Activated CD8-positive, alpha-beta memory T cell treated with anti-CD3 and anti-CD28 coated beads for 48 hours (primary cell): Measurements from ENCODE around the gene CEPT1.
"Not testable (repeated sequence)": the region's sequence is repeated elsewhere in the genome, so short reads cannot be mapped to it uniquely, and the experiment has no call there.

Experiments
- DNase-seq, 3 experiments: peaks; one replicate each; pipeline ENCODE4 v3.0.0-alpha.2; 2020; ENCODE audit warnings: low read depth in 2 of 3, low spot score in 2 of 3

The CEPT1 gene

DNA sequence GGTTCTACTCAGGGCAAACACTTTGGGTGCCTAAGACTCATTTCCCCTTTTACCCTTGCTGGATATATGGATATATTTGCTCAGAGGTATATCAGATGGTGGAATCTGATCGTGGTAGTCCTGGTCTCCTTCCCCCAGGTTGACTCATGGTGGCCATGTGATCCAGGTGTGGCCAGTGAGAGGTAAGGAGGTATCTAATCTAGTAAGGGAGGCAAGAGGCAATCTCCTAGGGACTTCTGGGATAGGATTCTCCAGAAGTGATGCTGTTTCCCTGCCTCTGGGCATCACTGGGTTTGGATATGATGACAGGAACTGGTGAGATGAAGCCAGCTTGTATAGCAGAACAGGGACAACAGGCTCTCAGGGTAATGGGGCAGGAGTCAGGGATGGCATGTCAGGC is 68.9 kb downstream of the CEPT1 start:
- DNase-seq, result no peak

DNA sequence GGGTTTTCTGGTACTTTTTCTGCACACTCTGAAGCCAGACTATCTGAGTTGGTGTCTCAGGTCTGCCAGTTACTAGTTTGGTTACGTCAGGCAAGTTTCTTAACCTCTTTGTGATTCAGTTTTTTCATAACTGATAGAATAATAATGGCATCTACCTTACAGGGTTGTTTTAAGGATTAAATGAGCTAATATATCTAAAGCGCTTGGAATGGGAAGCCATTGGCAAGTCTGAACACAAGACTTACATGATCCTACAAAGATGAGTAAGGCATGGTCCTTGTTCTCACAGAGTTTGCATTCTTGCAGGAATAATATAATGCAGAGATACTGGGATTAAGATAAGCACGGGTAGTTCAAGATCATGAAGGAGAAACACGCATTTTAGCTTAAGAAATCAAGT is 69.6 kb downstream of the CEPT1 start:
- no peak for DNase-seq

DNA sequence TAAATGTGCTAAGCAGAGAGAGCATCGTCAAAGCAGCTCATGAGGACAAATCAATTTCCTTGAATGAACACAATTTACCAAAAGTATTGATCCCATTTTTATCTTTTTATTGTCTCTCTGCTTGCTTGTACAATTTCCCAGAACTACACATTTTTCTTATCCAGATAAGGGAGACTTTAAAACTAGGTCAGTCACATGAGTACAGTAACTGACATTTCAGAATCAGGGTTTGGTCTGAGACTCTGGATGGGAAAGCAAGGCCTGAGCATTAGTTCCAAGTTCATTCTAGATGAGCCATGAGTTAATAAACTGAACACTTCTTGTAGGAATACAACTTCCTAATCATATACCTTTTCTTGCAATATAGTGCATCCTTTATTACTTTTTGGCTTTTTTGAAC is 71.9 kb downstream of the CEPT1 start:
- DNase-seq, result no peak

DNA sequence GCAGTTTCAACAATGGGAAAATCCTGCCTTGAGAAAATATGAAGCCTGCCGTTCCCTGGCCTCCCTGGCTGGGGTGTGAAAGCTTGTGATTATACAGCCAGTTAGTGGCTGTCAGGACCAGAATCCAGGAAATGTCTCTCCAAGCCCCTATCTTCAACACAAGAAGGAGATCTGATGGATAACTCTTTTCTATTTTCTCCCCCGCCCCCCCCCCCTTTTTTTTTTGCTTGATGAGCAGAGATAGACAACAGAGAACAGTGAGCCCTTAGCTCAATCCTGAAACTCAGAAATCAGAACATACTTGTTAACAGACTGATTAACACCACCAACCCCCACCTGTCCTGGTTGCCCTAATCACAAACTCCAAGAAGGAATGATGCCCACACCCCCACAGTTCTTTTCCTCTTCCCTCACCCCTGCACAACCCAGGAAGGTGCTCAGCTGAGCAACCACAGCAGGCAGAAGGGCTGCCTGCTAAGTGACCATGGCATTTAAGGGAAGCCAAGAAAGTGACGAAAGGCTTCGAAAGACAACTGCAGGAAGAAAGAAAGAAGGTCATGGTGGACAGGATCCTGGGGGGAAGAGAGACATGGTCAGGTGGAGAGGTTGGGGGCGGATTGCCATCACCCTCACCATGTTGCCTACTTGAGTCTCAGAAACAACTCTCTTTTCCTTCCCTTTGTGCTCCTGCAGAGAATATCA is 72.8 kb downstream of the CEPT1 start:
- DNase-seq, result no peak

DNA sequence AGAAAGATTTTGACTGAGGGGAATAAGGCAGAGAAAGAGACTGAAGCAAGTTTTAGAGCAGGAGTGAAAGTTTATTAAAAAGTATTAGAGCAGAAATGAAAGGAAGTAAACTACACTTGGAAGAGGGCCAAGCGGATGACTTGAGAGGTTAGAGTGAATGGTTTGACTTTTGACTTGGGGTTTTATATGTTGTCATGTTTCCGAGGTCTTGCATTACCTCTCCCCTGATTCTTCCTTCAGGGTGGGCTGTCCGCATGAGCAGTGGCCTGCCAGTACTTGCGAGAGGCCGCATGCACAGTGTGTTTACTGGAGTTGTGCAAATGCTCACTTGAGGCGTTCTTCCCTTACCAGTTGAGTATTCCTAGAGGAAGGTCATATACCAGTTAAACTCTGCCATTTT is 73.4 kb downstream of the CEPT1 start:
- DNase-seq, result no peak

DNA sequence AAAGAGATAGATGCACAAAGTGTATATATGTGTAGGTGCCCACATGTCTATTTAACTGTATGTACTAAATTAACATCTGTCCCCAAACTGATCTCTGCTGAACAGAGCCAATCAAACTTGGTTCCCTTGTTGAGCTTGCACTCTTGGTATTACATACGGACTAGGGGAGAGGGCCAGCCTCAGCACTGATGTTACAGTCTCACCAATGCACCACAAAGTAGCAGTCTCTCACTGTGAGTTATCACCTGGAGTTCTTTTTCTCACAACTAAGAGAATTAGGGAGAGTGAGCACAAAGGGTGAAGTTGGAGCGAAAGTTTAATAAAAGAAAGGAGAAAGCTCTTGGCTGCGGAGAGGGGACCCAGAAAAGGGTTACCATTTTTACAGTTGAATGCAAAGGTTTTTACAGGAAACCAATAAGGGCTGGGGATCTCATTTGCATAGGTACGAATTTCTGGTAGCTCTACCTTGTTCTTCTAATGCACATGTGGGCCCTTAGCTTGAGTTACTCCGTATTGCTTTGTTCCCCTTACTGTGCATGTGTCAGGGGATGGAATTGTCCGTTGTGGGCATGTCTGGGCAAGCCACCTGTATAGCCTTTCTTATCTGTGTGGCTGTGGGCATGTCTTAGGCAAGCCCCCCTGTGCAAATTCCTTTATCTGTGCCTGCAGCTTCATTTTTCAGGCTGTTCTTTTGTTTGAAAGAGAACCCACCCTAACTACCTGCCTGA is 74.2 kb downstream of the CEPT1 start:
- no peak for DNase-seq

DNA sequence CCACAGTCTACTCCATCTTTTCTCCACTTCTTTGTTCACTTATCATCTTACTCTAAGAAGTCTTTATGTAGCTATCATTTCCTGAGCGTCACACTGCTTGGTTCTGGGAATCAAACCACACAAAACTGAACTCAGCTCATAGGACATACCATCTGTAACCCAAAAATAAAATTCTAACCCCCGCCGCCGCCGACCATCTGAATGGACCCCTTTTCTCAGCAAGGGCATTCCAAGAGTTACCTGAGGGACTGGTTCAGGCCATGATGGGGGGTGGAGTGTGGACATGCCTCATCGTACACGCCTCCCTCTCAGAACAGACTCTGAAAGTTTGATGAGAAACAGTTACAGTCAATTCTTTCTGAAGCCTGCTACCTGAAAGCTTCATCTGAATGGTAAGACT is 74.9 kb downstream of the CEPT1 start:
- DNase-seq, result no peak

DNA sequence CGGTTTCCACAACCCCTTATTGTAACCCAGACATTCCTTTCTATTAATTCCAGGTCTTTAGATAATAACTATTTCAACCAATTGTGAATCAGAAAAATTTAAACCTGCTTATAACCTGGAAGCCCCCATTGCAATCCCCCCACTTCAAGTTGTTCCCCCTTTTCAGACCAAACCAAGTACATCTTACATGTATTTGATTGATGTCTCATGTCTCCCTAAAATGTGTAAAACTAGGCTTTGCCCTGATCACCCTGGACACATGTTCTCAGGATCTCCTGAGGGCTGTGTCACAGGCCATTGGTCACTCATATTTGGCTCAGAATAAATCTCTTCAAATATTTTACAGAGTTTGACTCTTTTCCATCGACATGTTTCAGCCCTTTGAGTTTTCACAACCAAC is 75.3 kb downstream of the CEPT1 start:
- DNase-seq, result not testable (repeated sequence)

DNA sequence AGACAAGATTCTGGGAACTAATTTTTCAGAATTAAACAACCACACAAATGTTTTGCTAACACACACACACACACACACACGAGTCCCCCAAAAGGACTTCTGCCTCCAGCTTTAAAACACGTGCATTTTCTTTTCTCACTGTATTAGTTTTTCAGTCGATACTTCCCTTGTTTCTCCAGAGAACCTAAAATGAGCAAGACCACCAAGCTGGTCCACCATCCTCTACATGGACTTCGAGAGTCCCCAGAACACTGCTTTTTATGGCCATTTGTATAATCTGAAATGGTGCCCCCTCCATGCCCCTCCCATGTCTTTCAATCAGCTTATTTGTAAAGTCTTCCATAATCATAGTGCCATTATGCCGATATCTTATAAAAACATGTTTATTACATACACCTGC is 76.7 kb downstream of the CEPT1 start:
- DNase-seq, result no peak

DNA sequence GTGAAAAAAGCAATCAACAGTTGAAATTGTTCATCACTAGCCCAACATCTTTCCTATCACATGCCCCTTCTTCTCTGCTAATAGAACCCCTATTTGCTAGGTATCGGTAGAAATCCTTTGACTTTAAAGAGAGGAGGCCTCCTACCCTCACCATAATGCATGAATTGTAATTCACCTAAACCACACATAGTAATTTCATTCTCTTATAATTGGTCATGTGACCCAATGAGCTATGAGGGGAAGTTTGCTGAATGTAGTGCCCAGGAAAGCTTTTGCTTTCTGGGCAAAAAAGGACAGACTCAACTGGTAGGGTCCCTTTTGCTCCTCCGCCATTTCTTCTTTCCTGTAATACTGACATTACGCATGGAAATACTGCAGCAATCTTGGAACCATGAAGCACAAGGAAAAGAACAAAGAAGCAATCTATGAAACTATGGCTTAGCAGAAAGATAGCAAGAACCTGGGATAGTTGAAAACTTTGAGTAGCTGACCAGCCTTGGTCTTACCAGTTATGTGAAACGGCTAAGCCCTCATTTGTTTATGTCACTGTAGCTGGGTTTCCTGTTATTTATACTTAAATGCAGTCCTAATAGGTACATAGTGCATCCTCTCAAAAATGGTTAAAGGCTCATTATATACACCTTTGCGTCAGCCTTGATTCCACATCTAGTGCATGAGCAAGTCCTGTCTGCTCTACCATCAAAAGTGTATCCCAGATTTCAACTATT is 77.3 kb downstream of the CEPT1 start:
- no peak for DNase-seq

DNA sequence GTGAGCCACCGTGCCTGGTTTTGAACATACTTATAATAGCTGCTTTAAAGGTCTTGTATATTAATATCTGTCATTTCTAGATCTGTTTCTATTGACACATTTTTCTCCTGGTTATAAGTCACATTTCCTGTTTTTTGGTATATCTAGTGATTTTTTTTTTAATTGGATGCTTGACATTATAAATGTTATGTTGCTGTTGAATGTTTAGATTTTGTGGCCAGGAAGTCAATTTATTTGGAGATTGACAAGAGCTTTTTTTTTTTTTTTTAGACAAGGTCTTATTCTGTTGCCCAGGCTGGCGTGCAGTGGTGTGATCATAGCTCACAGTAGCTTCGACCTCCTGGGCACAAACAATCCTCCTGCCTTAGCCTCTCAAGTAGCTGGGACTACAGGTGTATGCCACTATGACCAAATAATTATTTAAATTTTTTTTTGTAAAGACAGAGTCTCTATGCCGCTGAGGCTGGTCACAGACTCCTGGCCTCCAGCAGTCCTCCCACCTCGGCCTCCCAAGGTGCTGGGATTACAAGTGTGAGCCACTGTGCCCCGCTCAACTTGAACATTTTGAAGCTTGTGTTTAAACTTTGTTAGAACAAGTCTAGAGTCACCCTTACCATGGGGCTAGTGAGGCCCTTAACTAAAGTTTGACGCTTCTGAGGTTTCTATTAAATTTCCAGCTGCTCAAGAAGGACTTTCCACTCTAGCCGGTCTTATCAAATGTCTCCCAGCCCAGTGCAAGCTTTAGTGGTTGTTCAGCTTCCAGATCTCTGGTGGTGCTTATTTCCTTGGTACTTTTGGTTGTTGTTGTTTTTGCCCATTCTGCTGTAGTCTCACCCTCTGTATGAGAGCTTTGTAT is 78.9 kb downstream of the CEPT1 start:
- DNase-seq, result no peak

DNA sequence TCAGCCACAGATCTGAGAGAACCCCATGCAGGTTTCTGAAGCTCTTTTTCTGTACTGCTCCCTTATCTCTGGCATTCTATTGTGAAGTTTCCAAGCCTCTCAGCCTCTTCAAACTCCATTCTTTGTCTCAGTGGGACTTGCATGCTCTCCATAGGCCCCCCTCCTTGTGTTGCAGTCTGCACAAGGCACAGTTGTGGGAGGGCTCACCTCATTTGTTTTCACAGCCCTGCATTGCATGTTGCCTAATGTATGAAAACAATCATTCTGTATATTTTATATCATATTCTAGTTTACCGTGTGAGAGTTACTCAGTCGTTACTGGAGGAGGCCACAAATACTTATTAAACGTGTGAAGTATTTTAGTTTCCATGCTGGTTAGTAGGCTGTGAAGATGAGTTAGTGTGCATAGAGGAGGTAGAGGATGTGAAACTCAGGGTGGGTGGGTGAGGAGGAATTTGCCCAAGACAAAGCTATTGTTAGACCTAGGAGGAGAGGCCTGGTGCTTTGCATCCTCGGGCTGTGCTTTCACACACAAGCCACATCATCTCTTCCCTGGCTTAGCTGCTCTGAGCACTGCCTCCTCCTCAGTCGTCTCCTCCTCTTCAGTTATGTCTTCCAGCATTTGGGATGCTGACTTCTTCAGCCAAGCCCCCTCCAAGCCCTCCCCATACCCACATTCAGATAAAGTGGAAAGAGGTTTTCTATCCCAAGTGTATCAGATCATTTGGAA is 79.7 kb downstream of the CEPT1 start:
- DNase-seq, result no peak

DNA sequence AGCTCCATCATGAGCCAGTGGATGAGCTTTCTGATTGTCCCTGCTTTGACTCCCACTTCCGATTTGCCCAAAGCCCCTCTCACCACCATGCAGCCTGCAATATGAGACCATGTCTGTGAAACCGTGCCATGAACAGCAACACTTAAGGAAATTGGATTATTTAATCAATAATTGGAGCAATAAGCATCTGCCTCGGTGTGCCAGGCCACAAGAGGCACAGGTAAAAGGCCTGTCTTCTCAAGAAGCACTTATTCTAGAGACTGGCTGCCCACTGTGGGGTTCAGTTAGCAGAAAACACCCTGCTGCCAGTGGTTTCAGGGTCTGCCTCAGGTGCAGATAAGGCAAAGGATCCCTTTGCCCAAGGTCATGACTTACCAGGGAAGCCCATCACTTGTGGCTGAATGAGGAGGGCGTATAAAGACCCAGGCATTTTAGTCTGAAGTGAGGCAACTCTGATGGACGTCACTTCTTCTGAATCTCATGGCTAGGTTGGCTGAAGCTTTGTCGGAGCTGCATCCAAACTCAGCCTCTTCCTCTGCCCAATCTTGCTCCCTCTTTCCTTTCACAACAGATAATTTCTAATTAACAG is 80.4 kb downstream of the CEPT1 start:
- no peak for DNase-seq

DNA sequence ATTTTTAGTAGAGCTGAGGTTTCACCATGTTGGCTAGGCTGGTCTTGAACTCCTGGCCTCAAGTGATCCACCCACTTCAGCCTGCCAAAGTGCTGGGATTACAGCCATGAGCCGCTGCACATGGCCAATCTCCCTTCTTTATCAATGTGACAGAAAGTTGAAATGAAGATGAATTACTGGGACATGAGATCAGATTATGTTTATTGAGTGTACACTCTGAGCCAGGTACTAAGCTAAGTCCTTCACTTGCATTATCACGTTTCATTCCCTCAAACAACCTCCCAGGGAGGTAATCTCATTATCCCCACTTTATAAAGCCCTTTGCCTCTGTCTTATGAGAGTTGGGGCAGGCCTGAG is 81.2 kb downstream of the CEPT1 start:
- DNase-seq, result no peak

DNA sequence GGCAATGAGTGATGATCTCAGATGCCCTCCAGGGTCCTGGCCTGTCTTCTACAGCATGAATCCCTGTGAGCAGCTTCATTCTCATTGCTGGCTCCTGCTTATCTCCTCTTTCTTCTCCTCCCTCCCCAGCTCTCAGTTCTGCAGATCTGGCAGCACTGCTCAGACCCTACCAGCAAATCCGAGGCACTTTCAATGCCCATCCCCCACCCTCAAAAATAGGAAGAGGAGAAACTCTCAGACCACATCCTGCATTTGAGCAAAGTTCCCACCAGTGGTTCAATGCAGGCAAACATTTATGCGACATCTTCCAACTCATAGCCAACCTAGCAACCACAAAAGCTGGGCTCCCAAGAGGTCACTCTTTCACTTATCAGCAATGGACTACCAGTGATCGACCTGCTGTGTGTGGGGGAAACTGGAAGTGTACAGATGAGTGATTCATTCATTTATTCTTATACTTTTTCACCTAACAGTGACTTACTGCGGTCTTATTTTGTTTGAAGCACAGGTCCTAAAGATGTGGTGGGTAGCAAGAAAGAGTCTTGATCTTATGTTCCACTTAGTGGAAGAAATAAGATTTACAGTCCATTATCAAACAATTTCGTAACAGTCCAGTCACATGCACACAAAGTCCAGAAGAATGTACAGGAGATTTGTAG is 81.7 kb downstream of the CEPT1 start:
- no peak for DNase-seq

DNA sequence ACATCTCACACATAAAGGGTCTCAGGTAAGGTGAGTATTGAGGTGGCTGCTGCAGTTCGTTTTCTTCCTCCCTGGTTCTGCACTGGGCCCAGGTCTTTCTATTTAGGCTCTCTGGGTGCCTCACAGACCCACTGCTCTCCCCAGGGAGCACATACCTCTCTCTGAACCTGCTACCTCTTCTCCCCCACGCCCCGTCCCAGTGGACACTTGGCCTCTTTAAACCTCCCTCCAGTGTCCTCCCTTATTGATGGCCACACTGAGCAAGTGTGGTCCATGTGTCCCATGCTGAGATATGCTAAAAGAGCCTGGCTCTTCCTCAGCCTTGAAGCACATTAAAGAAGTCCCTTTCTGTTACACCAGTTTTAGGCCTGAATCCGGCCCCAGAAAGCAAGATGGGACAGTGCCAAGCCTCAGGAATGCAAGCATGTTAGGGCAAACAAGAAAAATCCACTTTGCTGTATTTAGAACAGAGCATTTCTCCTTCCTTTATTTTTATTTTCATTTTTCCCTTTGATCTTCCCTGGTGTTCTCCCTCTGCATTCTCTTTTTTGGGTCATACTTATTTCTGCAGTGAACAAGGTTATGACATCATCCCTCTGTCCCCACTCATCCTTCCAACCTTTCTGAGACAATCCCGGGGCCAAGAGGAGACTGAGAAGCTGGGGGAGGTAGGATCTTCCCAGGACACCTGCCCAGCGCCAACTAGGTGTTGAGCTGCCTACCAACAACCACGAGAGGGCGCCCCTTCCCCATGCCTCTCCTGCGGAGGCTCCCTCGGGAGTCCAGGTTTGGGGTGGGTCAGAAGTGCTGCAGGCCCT is 82.5 kb downstream of the CEPT1 start:
- DNase-seq, result peak in 2 of 3 experiments; percentile 55 to 86

DNA sequence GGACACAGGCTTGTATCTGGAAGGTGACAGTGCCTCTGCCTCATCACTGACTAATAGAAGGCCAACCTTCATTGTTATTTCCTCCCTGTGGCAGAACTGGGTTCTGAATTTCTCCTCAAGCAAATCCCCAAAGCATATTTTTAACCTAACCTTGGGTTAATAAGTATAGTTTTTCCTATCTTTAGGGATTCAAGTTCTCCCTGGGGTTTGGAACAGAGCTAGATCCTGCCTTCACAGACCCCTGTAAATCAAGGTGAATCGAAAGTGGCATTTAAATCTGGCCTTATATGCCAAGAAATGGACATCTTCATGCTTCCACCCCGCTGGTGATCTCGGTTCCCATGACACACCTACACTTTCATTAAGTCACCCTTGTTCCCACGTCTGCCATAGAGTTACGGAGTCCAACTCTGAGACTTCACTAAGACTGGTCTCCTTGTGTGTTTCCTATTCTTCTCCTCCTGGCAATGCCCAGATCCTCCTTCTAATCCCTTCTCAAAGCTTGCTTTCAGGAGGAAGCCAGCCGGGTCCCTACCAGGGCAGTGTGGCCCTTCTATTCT is 83.2 kb downstream of the CEPT1 start:
- DNase-seq, result no peak

DNA sequence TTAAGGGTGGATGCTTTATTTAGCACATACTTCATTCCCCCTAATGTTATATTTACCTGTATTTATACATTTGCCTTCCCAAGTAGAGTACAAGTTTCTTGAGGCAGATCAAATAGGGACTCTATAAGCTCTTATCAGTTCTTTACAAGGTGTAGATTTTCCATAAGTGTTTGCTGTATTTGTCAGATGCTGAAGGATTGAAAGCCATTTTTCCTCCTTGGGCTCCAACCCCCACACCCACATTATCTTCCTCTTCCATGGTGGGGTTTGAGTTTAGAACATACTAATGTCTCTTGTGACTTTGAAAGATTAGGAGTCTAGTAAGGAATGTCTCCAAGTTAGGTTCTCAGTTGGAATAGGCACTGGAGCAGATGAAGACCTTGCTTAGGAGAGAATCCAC is 85.1 kb downstream of the CEPT1 start:
- no peak for DNase-seq
